ENCODE data around the gene IDE.

DNA sequence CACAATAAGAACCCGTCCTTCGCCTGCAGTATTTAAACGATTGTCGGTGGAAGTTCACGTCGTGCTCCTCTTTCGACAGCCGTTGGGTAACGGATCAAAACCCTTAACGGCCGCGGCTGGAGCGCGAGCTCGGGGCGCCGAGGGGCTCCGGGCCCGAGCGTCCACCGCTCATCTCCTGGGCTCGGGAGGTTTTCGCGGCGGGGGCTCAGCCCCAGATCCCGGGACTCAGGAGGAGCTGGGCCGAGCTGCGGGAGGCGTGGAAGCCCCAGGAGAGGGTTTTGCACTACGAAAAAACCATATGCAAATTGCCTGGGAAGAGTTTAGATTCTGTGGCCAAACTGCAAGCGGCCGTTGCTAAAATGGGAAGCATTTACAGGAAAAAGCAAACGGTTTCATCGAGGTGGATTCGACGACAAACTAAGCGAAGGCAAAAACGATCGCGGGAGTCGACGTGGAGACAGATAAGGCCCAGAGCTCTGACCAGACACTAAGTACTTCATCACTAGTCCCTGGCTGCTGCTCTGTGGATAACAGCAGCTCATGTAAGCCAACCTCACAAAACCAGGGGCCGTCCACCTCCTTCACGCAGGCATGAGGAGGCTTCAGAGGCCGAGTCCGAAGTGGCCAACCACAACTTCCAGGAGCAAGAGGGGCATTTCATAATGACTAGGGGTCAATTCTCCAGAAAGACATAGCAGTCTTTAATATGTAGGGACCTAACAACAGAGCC, 153.2 kb downstream of the IDE start:
- TF ChIP-seq, protein P1, sequence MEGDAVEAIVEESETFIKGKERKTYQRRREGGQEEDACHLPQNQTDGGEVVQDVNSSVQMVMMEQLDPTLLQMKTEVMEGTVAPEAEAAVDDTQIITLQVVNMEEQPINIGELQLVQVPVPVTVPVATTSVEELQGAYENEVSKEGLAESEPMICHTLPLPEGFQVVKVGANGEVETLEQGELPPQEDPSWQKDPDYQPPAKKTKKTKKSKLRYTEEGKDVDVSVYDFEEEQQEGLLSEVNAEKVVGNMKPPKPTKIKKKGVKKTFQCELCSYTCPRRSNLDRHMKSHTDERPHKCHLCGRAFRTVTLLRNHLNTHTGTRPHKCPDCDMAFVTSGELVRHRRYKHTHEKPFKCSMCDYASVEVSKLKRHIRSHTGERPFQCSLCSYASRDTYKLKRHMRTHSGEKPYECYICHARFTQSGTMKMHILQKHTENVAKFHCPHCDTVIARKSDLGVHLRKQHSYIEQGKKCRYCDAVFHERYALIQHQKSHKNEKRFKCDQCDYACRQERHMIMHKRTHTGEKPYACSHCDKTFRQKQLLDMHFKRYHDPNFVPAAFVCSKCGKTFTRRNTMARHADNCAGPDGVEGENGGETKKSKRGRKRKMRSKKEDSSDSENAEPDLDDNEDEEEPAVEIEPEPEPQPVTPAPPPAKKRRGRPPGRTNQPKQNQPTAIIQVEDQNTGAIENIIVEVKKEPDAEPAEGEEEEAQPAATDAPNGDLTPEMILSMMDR (conservative IDR thresholded peaks at IDR 0.05): no peak
- TF ChIP-seq ZFX (IDR thresholded peaks at IDR 0.05): no peak
